Fibroblast of the conjunctiva (primary cell): ENCODE results near the gene CDH24.

Experiments used
- DNase-seq: peaks from one replicate; pipeline ENCODE4 v3.0.0-alpha.2; 2010; ENCODE audit warnings: low read depth

Gene CDH24

DNA sequence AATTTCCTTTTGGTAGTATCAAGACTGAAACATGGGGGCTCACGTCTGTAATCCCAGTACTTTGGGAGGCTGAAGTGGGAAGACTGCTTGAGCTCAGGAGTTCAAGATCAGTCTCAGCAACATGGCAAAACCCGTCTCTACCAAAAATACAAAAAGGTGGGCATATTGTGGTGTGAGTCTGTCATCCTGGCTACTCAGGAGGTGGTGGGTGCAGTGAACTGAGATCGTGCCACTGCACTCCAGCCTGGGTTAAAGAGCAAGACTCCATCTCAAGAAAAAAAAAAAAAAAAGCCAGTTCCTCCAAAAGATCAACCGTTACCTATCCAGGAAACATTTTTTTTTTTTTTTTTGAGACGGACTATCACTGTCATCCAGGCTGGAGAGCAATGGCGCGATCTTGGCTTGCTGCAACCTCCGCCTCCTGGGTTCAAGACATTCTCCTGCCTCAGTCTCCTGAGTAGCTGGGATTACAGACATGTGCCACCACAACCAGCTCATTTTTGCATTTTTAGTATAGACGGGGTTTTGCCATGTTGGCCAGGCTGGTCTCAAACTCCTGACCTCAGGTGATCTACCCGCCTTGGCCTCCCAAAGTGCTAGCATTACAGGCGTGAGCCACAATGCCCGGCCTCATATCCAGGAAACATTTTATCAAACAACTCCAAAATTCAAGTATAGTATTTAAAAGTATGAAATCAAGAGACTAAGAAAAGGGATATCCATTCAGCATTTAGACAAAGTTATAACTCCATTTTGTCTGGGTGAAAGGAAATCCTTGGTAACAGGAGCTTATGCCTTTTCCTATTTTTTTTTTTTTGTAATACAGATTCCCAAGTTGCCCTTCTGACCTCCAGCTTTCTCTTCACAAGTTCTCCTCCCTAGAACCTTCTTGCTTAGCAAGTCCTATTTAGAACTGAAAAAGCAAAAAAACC lies 34.2 kb upstream of the CDH24 start:
- no peak for DNase-seq

DNA sequence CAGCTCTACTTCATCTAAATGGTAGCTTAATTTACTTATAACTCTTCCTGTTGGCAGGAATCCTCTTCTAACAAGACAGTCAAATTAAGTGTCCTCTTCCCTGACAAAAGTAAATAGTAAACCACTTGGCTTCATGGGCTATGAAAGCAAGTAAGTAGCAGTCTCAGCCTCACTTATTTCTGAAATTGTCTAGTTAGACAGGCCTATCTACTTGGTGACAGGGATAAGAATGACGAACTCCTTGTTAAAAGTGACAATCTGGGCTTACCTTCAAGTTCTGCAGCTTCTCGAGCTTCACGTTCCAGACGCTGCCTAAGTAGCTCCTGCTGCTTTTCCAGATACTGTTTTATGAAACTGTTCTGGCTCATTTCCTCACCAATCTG lies 32.9 kb upstream of the CDH24 start:
- no peak for DNase-seq

DNA sequence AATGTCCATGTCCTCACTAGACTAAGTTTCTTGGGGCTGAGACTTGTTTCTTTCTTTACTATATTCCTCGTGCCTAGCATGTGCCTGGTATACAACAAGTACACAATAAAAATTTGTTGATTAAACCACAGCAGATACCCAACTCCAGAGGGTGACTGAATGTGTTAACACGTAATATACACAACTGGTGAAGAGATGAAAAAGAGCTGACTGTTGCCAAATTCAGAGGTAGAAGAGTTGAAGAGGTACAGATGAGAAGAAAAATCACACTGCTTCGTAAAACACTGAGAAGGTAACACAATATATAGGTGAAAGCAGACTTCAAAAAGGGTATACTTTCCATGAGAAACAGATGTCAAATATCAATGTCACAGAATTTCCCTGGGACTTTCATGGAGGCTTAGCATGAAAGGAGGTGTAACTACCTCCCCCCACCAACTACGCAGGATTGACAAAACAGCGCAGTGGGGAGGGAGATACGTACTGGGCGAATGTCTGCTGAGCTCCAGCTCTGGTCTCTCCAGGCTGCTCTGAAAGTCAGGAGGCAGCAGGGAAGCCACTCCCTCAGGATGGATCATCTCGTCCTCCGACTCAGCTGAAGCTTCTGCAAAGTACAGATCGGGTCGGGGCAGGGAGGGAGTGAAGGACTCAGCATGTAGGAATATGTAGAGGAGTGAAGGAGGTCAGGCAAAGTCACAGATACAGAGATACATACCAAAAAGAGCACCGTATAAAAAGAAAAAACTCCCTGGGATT lies 32.4 kb upstream of the CDH24 start:
- DNase-seq: no peak

DNA sequence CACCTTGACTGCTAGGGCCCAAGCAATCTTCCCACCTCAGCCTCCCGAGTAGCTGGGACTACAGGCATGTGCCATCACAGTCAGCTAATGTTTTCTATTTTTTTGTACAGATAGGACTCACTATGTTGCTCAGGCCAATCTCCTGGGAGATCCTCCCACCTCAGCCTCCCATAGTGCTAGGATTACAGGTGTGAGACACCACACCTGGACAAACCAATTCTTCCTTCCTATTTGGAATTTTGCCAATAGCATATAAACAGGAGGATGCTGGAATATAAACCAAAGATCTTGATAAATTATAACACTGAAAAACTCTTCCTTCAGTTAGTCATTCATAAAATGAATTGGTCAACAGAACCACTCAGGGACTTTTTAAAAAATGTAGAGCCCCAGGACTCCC lies 29.2 kb upstream of the CDH24 start:
- no peak for DNase-seq

DNA sequence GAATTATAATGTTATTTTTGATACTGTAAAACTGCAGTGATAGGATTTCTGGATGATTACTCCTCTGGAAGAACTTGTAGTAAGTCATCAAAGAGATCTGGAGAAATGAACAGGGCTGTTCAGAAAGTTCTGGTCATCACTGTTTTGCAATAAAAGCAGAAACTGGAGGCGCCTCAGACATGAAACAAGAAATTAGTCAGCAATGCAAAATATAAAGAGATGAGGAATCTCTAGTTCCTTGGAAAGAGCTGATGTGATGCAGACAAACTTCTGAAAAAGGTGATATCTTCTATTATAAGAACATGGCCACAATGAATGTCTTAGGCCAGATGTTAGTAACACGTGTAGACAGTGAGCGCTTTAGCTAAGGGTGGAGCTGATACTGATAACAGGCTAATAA lies 28.1 kb upstream of the CDH24 start:
- DNase-seq: no peak

DNA sequence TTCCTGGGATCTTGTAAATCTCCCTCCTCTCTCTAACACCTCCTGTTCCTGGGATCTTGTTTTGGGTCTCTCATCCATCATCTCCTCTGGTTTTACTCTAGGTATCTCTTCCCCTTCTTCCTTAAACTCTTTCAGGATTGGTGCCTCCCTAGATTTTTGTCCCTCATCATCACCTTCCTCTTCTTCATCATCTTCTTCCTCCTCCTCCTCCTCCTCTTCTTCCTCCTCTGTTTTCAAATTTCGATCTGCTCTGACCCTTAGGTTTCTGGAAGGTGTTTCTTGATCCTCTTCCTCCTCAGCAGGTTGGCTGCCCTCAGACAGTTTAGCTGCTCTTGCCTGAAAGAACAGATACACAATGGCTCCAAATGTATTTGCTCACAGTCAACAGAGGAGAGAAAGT lies 23.2 kb upstream of the CDH24 start:
- DNase-seq: no peak

DNA sequence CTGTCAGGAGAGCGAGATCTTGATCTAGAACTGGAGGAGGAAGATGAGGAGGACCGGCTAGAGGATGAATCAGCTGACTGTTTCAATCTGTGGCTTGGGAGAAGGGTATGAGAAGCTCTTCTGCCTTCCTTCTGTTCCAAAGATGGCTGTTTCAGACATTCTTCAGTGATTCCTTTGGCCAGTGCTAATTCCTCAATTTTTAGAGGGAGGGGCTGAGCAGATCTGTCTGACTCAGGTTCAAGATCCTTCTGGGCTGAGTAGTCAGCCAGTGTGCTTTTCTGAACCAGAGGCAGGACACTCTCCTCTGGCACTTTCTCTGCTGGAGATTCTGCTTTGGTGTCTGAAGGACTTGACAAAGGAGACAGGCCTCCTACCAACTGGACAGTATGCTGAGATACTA lies 22.4 kb upstream of the CDH24 start:
- no peak for DNase-seq

DNA sequence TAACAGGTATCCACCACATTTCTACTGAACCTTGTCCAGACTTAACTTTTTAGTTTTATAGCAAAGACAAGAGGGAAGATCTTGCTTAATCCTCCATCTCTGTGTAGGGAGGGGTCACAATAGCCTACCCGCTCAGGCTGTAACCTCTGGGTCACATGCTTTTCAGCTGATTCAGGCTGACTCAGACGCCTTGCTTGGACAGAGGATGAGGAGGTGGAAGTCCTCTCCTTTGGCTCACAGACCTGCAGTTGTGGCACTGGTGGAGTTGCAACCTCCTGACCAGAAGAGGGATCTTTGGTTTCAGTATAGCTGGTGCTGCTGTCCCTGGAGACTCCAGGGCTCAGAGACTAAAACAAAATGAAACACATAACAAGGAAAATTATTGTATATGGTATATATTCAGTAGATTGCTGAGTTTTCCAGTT lies 21.4 kb upstream of the CDH24 start:
- peak; percentile 94 for DNase-seq

DNA sequence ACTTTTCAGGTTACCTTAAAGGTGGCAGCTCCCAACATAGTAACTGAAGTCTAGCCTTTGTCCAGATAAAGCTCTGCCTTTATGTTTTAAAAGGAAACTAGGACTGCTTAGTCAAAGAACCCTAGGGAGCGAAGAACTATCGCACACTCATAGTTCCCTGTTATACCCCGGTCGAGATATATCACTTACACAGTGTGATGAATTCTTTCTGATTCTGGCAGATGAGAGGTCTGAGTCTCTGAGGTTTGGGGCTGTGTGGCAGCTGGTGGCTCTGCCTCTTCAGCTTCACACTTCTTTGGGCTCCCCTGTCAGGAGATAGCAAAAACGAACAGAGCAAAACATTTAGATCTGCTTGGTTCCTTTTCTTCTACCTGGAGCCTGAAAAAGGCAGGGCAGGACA lies 20.6 kb upstream of the CDH24 start:
- no peak for DNase-seq

DNA sequence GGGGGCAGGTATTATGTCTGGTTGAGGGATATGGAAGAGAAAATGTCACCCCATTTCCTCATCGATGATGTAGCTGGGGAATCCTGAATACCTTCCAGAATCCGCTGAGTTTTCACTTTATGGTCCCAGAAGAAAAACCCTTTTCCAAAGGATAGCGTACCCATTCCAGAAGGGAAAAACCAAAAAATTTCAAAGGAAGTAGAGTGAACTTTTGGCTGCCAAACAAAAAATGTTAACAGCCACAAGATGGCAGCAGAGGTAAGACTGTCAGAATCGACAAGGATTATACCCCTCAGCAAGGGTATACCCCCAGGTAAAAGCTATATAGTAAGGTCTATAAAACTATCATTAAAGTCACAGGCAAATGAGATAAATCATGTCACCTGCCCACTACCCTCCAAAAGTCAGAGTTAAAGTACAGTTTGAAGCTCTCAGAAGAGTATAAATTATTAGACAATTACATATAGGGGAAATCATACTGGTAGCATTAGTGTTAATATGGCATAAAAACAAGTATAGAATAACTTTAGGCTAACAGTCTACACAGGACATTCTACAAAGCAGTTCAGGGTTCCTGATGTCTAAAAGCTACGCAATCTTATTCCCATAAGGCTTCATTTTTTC lies 19.6 kb upstream of the CDH24 start:
- DNase-seq: no peak

DNA sequence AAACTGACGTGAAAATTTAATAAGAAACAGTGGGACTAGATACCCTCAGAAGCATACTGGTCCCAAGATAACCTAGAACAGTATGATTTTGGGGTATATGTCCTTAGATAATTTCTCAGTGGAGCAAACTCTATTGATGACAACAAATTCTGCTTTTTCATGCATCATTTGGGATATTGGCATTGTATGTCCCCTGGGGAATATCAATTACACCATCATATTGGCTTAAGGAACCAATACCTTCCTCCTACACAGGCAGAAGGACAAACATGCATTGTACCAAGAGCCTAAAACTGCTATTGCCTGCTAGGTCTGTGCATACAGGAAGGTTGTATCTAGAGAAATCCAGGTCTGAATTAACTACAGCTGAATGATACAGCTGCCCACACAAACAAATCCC lies 17.6 kb upstream of the CDH24 start:
- DNase-seq: no peak

DNA sequence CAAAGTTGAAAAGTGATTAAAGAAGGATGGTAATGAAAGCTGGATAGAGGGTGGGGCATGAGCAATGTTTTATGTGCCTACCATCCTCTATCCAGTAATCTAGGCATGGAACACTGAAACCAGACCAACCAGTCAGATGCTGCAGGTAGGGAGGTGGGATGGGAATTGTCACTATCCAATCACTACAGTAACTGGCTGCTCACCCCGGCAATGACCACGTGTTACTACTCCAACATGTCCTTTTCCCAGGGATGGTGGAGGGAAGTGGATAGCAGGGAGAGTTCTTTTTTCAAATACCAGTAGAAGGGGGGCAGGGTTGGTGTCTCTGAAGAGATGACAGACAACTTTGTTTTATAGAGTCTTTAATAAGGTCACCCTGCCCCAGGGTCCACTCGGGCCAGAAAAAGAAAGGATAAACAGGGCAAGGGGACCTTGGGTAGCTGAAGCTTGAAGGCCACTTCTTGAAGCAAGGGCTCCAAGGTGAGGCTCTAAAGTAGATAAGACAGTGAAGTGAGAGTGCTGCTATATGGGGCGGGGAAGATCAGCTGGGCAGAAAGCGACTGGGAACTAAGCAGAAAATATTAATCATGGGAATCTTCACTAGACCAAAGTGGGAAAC lies 14.7 kb upstream of the CDH24 start:
- no peak for DNase-seq

DNA sequence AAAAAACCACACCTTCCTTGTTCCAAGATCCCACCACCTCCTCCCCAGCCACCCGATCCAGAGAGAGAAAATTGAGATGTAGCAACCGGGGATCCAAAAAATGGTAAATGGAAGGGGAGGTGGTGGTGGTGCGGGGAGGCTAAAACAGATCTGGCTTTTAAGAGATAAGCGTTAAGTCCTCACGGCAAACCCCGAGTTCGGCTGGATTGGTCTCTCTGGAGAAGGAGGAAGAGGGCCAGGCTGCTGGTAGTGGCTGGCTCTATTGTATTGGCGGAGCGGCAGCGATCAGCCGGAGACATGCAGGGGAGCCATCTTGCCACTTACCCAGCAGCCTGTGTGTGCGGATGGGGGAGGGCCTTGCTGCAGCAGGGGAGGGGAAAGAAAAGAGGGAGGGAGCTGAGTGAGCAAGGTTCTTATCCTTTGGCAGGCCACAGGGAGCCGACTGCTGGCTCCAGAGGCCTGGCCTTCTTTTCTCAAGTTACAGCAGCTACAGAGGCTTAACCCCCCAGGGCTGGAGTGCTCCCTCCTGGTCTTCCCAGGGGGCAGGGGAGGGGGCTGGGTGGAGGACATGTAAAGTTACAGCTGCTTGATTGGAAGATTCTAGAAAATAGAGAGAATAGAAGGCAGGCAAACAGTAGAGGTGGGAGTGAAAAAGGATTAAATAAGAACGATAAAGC lies 14.1 kb upstream of the CDH24 start:
- DNase-seq: peak; percentile 93

DNA sequence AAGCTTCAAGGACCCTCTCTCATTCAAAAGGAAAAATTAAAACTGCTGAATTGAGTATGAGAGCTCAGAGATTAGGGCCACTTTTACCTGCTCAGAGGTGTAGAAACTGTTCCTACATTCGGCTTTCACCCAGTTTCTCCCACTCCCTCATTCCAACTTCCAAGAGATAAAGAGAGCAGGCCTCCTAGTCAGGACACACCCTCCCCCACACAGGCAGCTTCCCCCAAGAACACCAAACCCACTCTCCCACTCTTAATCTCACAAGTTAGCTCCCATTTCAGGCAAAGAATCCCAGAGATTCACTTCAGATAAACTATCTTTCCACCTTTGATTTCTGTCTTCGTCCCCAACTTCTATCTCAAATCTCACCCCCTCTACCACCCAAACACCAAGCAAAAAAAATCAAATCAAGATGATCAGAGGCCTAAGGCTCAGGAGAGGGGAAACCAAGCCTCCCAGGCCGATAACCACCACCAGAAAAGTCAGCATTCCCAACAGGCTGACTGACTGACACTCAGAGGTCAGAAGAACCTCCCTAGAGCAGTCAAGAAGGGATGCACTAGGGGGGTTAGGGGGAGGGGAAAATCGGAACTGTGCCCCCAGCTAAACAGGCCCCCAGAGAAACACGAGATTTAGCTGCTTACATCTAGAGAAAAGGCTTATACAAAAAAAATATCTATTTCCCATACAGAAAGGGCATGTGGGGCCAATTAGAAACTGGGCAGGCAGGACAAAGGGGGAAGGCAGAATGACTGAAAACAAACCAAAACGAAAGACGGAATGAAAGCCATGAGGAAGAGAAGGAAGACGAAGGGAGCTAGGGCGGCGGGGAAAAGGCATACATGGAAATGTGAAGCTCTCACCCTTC lies 13.2 kb upstream of the CDH24 start:
- no peak for DNase-seq

DNA sequence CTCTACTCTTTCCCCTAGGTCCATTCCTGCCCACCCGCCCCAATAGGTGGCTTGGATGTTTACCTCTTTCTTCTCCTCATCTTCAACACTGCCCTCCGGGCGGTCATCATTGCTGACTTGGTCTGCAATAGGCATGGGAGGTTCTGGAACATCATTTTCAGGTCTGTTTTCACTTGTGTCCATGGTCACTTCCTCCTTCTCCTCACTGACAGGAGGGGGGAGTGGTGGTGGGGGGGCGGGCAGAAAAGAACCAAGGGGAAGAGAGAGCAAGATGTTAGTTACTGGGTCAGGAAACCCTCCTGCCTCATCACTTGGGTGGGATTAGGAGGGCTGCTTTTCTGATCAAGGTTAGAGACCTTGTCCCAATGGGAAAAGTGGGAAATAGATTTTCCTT lies 12.1 kb upstream of the CDH24 start:
- DNase-seq: no peak

DNA sequence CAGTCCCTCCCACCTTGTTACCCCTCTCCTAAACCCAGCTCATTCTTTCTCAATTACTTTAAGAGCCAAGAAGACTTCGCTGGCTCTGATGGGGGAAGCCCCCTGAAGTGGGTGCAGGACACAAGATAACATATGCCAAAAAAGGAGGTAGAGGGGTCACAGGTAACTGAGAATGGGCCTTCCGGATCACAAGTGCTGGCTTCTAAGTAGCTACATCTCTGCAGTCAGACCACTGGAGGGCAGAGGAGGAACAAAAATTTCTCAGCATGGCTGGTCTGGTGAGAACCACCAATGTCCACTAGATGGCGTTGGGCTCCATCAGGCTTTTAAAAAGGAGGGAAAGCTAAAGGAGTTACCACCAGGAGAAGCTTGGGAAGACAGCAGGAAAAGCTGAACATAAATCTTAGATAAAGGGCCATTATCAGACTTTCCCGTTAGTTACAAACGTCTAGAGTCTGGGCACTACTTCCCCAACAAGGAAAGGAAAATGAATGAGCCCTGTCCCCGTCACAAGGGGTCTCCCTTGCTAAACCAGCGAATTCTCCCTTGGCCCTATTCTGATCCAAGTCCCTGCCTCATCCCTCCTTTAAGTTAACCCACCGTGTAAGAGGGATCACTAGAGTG lies 11.6 kb upstream of the CDH24 start:
- DNase-seq: peak; percentile 88

DNA sequence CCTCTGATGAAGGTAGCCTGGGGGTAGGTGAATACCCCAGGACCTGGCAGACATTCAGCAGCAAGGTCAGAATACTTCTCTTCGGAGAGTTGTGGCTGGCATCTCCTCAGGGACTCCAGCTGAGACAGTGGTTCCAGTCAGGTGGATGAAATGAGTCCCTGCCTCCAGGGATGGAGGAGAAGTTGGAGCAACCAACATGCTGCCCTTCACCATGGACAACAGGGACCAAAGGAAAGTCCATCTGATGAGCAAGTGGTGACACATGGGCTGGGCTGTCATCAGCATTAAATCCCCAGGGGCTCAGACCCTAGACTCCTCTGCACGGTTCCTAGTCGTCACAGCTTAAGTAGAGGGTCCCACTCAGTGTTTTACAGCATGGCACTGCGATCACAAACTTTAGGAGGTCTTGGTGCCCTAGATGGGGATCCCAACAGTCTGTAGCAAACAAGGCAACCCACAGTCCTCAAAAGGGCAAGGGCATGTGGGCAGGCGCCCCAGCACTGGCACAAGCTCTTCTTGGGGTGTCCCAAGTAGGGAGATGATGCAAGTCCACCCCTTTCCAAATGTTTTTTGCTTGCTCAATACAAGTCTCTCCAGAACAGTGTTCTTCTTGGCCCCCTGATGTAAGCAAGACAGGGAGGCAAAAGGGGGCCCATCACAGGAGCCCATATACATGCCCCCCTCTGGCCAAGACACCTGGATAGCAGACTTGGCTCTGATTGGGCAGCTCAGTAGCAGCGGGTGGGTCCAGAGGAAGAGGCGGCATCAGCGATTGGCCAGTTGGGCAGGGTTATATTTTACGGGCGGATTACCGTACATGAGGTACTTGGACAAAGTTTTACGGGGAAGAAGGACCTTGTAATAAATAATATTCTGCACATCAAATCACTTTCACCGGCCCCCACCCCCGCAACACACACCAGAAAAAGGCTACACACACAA lies 10.8 kb upstream of the CDH24 start:
- no peak for DNase-seq

DNA sequence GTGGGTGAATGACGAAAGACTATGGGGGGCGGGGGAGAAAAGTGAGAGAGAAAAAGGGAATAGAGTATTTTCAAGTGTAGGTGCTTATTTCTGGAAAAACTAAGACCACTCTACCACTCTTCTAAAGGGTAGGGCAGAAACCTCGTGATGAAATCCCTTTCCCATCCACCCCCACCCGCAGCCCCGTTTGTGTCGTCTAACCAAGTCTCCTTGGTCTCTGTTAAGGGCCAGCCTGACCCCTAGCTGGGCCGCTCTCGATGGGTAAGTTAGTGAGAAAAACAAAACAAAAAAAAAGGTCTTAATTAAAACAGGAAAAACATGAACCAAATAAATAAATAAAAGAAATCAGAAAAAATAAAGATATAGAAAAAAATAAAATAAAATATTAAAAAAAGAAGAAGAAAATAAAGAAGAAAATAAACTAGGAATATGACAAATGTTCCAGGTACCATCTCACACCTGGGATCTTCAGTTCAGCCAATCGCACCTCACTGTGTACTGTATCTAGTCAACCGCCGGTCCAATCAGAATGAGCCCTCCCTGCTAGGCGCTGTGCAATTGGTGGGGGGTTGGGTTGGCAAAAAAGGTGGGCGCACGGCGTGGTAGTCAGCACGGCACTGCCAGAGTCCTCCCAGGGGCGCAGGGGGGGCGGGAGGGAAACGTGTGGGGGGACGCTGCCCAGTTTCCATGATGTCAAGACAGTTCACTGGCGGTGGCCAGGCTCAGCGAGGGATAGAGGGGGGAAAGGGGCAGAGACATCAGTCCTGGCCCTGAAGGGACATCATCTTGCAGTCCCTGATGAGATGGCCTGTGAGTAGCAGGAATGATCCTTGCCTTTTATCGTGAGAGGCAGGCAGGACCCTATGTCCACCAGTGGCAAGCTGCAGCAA lies 9.8 kb upstream of the CDH24 start:
- no peak for DNase-seq
